Peyer's patch (tissue), 4 donors: ENCODE measurements around the gene DPP7. TPM values are rescaled to one million over a fixed set of nuclear protein-coding genes. Genes with fewer than 3 reads are reported as not detected.

Experiments used
- DNase-seq, 3 donors: peaks; one replicate each; pipeline ENCODE4 v3.0.0-alpha.2; 2017 to 2019
- H3K27ac ChIP-seq, 4 donors: fragments of 200-600 bp; sonication (generic); one replicate each; pipeline ENCODE4 v1.5.1; 2016 to 2019
- H3K27me3 ChIP-seq, 2 donors: fragments of 200-600 bp; sonication (generic); one replicate each; pipeline ENCODE4 v1.5.1; 2019
- H3K36me3 ChIP-seq, 3 donors: fragments of 200-600 bp; sonication (generic); one replicate each; pipeline ENCODE4 v1.5.1; 2016 to 2019
- H3K4me1 ChIP-seq, 4 donors: fragments of 200-600 bp; sonication (generic); one replicate each; pipeline ENCODE4 v1.5.1; 2016 to 2019
- H3K4me3 ChIP-seq, 4 donors: fragments of 200-600 bp; sonication (generic); 1 replicate in 3 of 4; 2 replicates in 1 of 4; pipeline ENCODE4 v1.5.1; 2016 to 2019; ENCODE audit warnings: mild to moderate bottlenecking in 1 of 4
- H3K9me3 ChIP-seq, 4 donors: fragments of 200-600 bp; sonication (generic); one replicate each; pipeline ENCODE4 v1.5.1; 2016 to 2019; ENCODE audit warnings: mild to moderate bottlenecking in 1 of 4
- POLR2A ChIP-seq, 2 donors: fragments of 450-650 bp; IDR thresholded peaks; one replicate each; pipeline ENCODE4 v1.5.1; 2017; ENCODE audit warnings: antibody characterized with exemption in 2 of 2, mild to moderate bottlenecking in 2 of 2, moderate library complexity in 2 of 2
- total RNA-seq, 4 donors: library from RNA; depleted of rRNA; stranded (reverse); fragments of >200 nt; gene quantifications; one replicate each; pipeline ENCODE4 v1.1.0, GENCODE V29; 2016
- TF ChIP-seq, protein P1 (sequence below), 6 experiments: fragments of 450-650 bp in 4 of 6; fragments of 200-600 bp in 2 of 6; sonication (generic) in 1 of 6; IDR thresholded peaks; one replicate each; pipeline ENCODE4 v1.5.1; 2017 to 2019; ENCODE audit warnings: antibody characterized with exemption in 6 of 6, mild to moderate bottlenecking in 3 of 6, moderate library complexity in 1 of 6

DPP7 gene
- total RNA-seq, 4 donors from 2014 or later, result 44.7 to 177 (median 76.7) TPM

DNA sequence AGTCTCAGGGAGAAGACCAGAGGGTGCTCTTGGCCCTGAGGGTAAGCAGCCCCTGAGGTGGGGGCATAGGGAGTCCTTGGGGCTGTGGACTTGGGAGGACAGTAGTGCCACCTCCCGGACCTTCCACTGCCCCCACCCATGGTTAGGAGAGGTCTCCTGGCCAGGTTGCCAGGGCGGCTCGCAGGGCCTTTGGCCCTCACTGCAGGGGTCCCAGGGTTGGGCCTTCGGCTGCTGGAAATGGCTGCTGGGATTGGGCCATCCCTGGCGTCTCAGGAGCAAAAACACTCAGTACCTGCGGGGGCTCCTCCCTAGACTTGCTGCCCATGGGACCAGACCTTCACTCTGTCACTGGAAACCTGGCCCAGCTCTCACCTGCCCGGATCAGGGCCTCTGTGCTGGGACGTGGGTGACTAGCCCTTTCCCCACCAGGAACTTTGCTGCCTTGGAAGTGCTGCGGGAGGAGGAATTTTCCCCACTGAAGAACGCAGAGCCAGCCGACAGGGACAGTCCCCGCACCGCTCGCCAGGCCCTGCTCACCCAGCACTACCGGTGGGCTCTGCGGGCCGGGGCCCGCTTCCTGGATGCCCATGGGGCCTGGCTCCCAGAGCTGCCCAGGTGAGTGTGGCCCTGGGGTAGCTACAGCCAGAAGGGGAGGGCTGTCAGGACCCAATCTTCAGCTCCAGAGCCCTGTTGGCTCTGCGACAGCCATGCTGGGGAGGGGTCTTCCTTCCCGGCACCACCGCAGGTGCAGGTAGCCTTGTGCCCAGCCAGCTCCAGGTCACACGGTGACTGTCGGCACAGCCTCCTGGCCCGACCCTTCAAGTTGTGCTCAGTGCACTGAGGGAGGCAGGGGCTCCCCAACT, 34.0 kb downstream of the DPP7 start:
- no peaks in the 10 kb centered on the region for H3K9me3 ChIP-seq
- TF ChIP-seq POLR2A (IDR thresholded peaks at IDR 0.05), result no peak
- TF ChIP-seq, protein P1, sequence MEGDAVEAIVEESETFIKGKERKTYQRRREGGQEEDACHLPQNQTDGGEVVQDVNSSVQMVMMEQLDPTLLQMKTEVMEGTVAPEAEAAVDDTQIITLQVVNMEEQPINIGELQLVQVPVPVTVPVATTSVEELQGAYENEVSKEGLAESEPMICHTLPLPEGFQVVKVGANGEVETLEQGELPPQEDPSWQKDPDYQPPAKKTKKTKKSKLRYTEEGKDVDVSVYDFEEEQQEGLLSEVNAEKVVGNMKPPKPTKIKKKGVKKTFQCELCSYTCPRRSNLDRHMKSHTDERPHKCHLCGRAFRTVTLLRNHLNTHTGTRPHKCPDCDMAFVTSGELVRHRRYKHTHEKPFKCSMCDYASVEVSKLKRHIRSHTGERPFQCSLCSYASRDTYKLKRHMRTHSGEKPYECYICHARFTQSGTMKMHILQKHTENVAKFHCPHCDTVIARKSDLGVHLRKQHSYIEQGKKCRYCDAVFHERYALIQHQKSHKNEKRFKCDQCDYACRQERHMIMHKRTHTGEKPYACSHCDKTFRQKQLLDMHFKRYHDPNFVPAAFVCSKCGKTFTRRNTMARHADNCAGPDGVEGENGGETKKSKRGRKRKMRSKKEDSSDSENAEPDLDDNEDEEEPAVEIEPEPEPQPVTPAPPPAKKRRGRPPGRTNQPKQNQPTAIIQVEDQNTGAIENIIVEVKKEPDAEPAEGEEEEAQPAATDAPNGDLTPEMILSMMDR (IDR thresholded peaks at IDR 0.05), result no peak
- H3K36me3 ChIP-seq, result peaks cover 0 to 19% (median 0%) of the 10 kb centered on the region in 3 donors
- no peak for DNase-seq
- no peak overlapping the region for H3K4me3 ChIP-seq
- H3K4me1 ChIP-seq, result peaks cover 5 to 36% (median 9%) of the 10 kb centered on the region in 4 donors
- H3K27ac ChIP-seq, result no peak overlapping the region
- no peaks in the 10 kb centered on the region for H3K27me3 ChIP-seq

DNA sequence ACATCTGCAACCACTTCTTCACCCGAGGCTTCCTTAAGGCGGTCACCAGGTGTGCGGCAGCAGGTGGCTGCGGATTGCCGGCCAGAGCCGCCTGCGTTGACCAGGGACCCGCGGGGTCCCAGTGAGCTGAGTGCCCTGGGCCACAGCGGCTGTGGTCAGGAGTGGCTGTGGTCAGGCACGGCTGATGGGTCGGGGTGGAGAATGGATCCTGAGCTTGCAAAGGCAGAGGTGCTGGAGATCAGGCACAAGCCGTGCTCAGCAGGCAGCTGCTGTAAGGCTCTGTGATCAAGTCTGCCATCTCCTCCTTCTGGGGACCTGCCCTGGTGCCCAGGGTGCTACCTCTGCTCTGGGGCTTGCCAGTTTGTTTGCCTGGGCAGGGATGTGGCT, 35.1 kb downstream of the DPP7 start:
- peaks cover 4 to 34% (median 10%) of the 10 kb centered on the region in 4 donors for H3K4me1 ChIP-seq
- peaks cover 0 to 19% (median 0%) of the 10 kb centered on the region in 3 donors for H3K36me3 ChIP-seq

GRCh38 chr9:137078701-137079400, 35.7 kb downstream of the DPP7 start:
- Histone ChIP-seq H3K4me1 (peaks cover 4 to 38% (median 12%) of the 10 kb centered on the region in 4 donors), H3K36me3 (peaks cover 0 to 19% (median 0%) of the 10 kb centered on the region in 3 donors)

More for the DNA sequence above, 35.1 kb downstream of the DPP7 start:
- no peak for DNase-seq
- H3K27ac ChIP-seq, result no peak overlapping the region
- no peak overlapping the region for H3K4me3 ChIP-seq
- no peaks in the 10 kb centered on the region for H3K9me3 ChIP-seq
- no peaks in the 10 kb centered on the region for H3K27me3 ChIP-seq
- TF ChIP-seq, protein P1 (IDR thresholded peaks at IDR 0.05), result no peak
- TF ChIP-seq POLR2A (IDR thresholded peaks at IDR 0.05), result no peak

GRCh38 chr9:137077758-137078693, 36.5 kb downstream of the DPP7 start:
- Histone ChIP-seq H3K27me3 (no peaks in the 10 kb centered on the region), H3K36me3 (peaks cover 0 to 19% (median 0%) of the 10 kb centered on the region in 3 donors), H3K27ac (peak overlapping the region in 3 of 4 donors; percentile 58 to 82 (median 77))

More at GRCh38 chr9:137078701-137079400, 35.7 kb downstream of the DPP7 start:
- Histone ChIP-seq H3K4me3 (peak overlapping the region in 2 of 4 donors; percentile 71 to 75), H3K27me3 (no peaks in the 10 kb centered on the region), H3K9me3 (no peaks in the 10 kb centered on the region), H3K27ac (no peak overlapping the region)
- TF ChIP-seq POLR2A (IDR thresholded peaks at IDR 0.05), result no peak
- TF ChIP-seq, protein P1 (IDR thresholded peaks at IDR 0.05), result no peak
- no peak for DNase-seq

More at GRCh38 chr9:137077758-137078693, 36.5 kb downstream of the DPP7 start:
- H3K4me1 ChIP-seq, result peaks cover 4 to 35% (median 12%) of the 10 kb centered on the region in 4 donors
- TF ChIP-seq, protein P1 (IDR thresholded peaks at IDR 0.05), result no peak
- no peak for TF ChIP-seq POLR2A (IDR thresholded peaks at IDR 0.05)
- no peaks in the 10 kb centered on the region for H3K9me3 ChIP-seq
- DNase-seq, result peak in 2 of 3 donors; percentile 64 to 80
- H3K4me3 ChIP-seq, result peak overlapping the region; percentile 56 to 75 (median 72)
